GM19467 (cell line): ENCODE results near the gene OR11L1.

Experiments used
- ATAC-seq: cut with Tn5 transposase; IDR thresholded peaks from one replicate; pipeline ENCODE4 v1.9.1; 2021; ENCODE audit warnings: mild to moderate bottlenecking, moderate library complexity; ENCODE audit not compliant: unreplicated experiment

The OR11L1 gene

GRCh38 chr1:247841796-247842195 is at the start of gene OR11L1:
Gene OR11L1, minus strand, starts transcription at chr1:247841896. Its CDS starts 0 bp downstream, at chr1:247841896.
- ATAC-seq = no peak

- no peak for ATAC-seq
These were observed 43.2 kb upstream of the OR11L1 start for GRCh38 chr1:247884797-247885413.

GRCh38 chr1:247883346-247883745 is 41.6 kb upstream of the OR11L1 start:
- no peak for ATAC-seq

- no peak for ATAC-seq
These were observed 23.7 kb upstream of the OR11L1 start for GRCh38 chr1:247865416-247865815.

GRCh38 chr1:247864644-247865043 is 22.9 kb upstream of the OR11L1 start:
- no peak for ATAC-seq

GRCh38 chr1:247862756-247863155 is 21.1 kb upstream of the OR11L1 start:
- no peak for ATAC-seq

- no peak for ATAC-seq
These were observed 16.4 kb upstream of the OR11L1 start for GRCh38 chr1:247857985-247858619.

- ATAC-seq = peak; percentile 76
These were observed 15.6 kb upstream of the OR11L1 start, which contains the start of gene TRIM58 for GRCh38 chr1:247857069-247857984. Gene TRIM58, plus strand, starts transcription at chr1:247857187. Its CDS starts 60 bp downstream, at chr1:247857247.

- ATAC-seq = no peak
These were observed 14.2 kb upstream of the OR11L1 start for GRCh38 chr1:247855911-247856310.

GRCh38 chr1:247854899-247855545 is 13.3 kb upstream of the OR11L1 start:
- ATAC-seq = no peak

GRCh38 chr1:247849616-247850015 is 7.9 kb upstream of the OR11L1 start:
- ATAC-seq = no peak

- no peak for ATAC-seq
These were observed 6.7 kb upstream of the OR11L1 start for GRCh38 chr1:247848346-247848745.

GRCh38 chr1:247845693-247846017 is 4.0 kb upstream of the OR11L1 start:
- ATAC-seq = no peak

GRCh38 chr1:247845011-247845692 is 3.5 kb upstream of the OR11L1 start:
- no peak for ATAC-seq

GRCh38 chr1:247843411-247843810 is 1.7 kb upstream of the OR11L1 start:
- ATAC-seq = no peak

GRCh38 chr1:247840818-247841217 is 878 bp downstream of the OR11L1 start:
- ATAC-seq = no peak

GRCh38 chr1:247833601-247834000 is 8.1 kb downstream of the OR11L1 start:
- no peak for ATAC-seq

GRCh38 chr1:247829656-247830055 is 12.0 kb downstream of the OR11L1 start:
- no peak for ATAC-seq

- ATAC-seq = no peak
These were observed 16.3 kb downstream of the OR11L1 start for GRCh38 chr1:247825362-247825761.

- no peak for ATAC-seq
These were observed 17.7 kb downstream of the OR11L1 start, which contains the start of gene OR14A16 for GRCh38 chr1:247824023-247824422. Gene OR14A16, minus strand, starts transcription at chr1:247824119. Its CDS starts 8,390 bp downstream, at chr1:247815729.

- ATAC-seq = no peak
These were observed 19.6 kb downstream of the OR11L1 start for GRCh38 chr1:247822060-247822459.
